GM21576 (cell line): ENCODE results near the gene TESK2.
A peak's percentile ranks its signal among the peaks of the same experiment; 100 is the strongest.
"Not testable (repeated sequence)": the region's sequence is repeated elsewhere in the genome, so short reads cannot be mapped to it uniquely, and the experiment has no call there.

Experiments used
- ATAC-seq: cut with Tn5 transposase; IDR thresholded peaks from one replicate; pipeline ENCODE4 v1.9.1; 2021; ENCODE audit warnings: mild to moderate bottlenecking, moderate library complexity; ENCODE audit not compliant: unreplicated experiment

The TESK2 gene

GRCh38 chr1:45380125-45380524 is 110.8 kb downstream of the TESK2 start:
- no peak for ATAC-seq

GRCh38 chr1:45379524-45379923 is 111.4 kb downstream of the TESK2 start:
- no peak for ATAC-seq

GRCh38 chr1:45378184-45378583 is 112.8 kb downstream of the TESK2 start:
- no peak for ATAC-seq

- no peak for ATAC-seq
Observed at GRCh38 chr1:45375104-45376090, 115.6 kb downstream of the TESK2 start.

- ATAC-seq, result no peak
Observed at GRCh38 chr1:45373573-45373972, 117.4 kb downstream of the TESK2 start.

GRCh38 chr1:45370575-45370974 is 120.4 kb downstream of the TESK2 start:
- ATAC-seq, result peak; percentile 88

GRCh38 chr1:45365051-45365450 is 125.9 kb downstream of the TESK2 start:
- ATAC-seq, result peak; percentile 66

GRCh38 chr1:45364294-45364693 is 126.7 kb downstream of the TESK2 start:
- no peak for ATAC-seq

- ATAC-seq, result not testable (repeated sequence)
Observed at GRCh38 chr1:45360981-45361380, 130.0 kb downstream of the TESK2 start.

- ATAC-seq, result no peak
Observed at GRCh38 chr1:45359882-45360513, 131.0 kb downstream of the TESK2 start.

GRCh38 chr1:45356186-45356585 is 134.8 kb downstream of the TESK2 start:
- ATAC-seq, result no peak

GRCh38 chr1:45355683-45356082 is 135.3 kb downstream of the TESK2 start:
- ATAC-seq, result no peak

GRCh38 chr1:45354838-45355237 is 136.1 kb downstream of the TESK2 start:
- no peak for ATAC-seq

- no peak for ATAC-seq
Observed at GRCh38 chr1:45353685-45354084, 137.3 kb downstream of the TESK2 start.

- no peak for ATAC-seq
Observed at GRCh38 chr1:45351508-45351907, 139.5 kb downstream of the TESK2 start.

GRCh38 chr1:45348966-45349677 is 141.8 kb downstream of the TESK2 start:
- no peak for ATAC-seq

GRCh38 chr1:45348609-45348965 is 142.4 kb downstream of the TESK2 start:
- ATAC-seq, result no peak

GRCh38 chr1:45348020-45348419 is 142.9 kb downstream of the TESK2 start:
- no peak for ATAC-seq

- ATAC-seq, result no peak
Observed at GRCh38 chr1:45346473-45346872, 144.5 kb downstream of the TESK2 start.

- ATAC-seq, result no peak
Observed at GRCh38 chr1:45345014-45345413, 145.9 kb downstream of the TESK2 start.

- ATAC-seq, result no peak
Observed at GRCh38 chr1:45344499-45344898, 146.5 kb downstream of the TESK2 start.
